GM20000 (cell line): ENCODE results near the gene PNPT1.
"Not testable (repeated sequence)": the region's sequence is repeated elsewhere in the genome, so short reads cannot be mapped to it uniquely, and the experiment has no call there.

Experiments used
- DNase-seq: peaks from one replicate; pipeline ENCODE4 v3.0.0; 2012; ENCODE audit warnings: low spot score
- TF ChIP-seq, protein P1 (sequence below): IDR thresholded peaks from 2 replicates; pipeline ENCODE4 v1.5.1; 2012; ENCODE audit warnings: mild to moderate bottlenecking, control low read depth; ENCODE audit errors: extremely low read depth, missing control alignments

The PNPT1 gene

DNA sequence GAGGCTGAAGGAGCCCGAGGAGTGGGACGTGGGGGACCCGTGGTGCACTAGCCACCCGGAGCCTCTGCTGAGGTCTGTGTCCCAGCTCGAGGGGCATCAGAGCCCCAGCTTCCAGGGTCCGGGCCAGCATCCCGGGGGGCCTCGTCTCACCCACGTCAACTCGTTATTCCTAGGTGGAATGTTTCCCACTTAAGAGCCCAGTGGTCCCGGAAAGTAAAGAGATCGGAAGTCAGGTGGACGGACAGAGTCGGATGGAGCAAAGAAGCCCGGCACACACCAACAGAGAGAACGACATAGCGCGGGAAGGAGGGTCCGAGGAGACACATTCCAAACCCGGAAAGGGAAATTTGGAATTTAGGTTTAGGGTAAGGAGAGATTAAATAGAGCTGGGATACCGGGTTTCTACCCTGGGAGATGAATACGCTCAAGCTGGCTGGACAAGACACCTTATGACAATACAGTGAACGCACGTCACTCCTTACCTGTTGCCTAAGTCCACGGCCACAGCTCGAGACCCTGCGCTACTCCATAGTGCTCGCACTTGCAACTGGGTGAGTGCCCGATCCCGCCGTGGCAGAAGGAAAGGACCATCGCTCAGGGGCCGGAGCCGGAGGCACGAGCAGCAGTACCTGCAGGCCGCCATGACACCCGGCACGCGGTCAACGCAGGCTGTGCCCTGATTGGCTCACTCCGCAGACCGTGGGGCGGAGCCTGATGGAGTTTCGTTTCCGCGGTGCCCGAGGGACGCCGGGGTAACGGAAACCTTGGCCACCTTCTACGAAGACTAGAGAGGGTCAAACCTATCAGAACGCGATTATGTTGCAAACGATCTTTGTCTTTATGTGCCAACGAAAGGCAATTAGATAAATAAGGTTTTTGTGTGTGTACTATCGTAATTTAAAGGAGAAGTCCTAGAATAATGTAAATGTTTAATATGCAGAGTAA lies at the start of gene PNPT1:
Gene PNPT1, minus strand, starts transcription at position 664 of the 945 bp plus-strand sequence. Its CDS starts 21 bp downstream, at position 643.
- TF ChIP-seq, protein P1, sequence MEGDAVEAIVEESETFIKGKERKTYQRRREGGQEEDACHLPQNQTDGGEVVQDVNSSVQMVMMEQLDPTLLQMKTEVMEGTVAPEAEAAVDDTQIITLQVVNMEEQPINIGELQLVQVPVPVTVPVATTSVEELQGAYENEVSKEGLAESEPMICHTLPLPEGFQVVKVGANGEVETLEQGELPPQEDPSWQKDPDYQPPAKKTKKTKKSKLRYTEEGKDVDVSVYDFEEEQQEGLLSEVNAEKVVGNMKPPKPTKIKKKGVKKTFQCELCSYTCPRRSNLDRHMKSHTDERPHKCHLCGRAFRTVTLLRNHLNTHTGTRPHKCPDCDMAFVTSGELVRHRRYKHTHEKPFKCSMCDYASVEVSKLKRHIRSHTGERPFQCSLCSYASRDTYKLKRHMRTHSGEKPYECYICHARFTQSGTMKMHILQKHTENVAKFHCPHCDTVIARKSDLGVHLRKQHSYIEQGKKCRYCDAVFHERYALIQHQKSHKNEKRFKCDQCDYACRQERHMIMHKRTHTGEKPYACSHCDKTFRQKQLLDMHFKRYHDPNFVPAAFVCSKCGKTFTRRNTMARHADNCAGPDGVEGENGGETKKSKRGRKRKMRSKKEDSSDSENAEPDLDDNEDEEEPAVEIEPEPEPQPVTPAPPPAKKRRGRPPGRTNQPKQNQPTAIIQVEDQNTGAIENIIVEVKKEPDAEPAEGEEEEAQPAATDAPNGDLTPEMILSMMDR: no peak
- peak; percentile 97 for DNase-seq

DNA sequence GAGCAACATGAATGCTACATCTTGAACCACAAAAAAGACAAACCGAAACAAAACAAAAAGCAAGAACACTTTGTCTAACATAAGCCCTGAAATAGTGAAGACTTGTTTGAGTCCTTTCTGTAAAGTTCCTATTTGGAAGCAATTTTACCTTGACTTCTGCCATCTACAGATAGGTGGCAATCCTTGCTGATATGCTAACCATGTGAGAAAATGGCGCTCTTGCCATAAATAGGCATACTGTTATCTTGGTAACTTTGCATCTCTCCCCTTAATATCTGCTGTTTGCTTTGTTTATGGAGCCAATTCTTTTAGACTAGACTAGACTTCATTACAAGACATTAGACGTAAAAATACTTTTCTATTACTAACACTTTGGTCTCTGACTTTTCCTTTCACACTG lies 49.4 kb upstream of the PNPT1 start:
- DNase-seq: no peak
- TF ChIP-seq, protein P1: no peak

GRCh38 chr2:55736019-55736536 lies 42.4 kb upstream of the PNPT1 start:
- DNase-seq: not testable (repeated sequence)

DNA sequence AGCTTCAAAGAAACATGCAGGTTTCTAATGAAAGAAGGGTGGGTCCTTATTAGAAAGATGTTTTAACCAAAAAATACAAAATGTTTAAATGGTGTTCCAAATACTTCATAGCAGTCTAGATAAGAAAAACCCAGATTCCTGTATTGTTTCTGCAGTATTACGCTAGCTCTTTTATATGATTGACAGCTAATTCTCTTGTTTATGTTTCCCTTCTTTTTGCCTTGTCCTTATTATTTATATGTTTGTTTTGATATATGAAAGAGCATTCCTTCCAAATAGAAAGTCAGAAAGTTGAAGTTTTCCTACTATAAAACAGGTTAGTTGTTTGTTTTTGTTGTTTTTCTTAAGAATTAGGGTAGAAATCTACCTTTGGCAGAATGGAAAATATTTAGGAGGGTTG lies 41.1 kb upstream of the PNPT1 start:
- TF ChIP-seq, protein P1: no peak
- no peak for DNase-seq

DNA sequence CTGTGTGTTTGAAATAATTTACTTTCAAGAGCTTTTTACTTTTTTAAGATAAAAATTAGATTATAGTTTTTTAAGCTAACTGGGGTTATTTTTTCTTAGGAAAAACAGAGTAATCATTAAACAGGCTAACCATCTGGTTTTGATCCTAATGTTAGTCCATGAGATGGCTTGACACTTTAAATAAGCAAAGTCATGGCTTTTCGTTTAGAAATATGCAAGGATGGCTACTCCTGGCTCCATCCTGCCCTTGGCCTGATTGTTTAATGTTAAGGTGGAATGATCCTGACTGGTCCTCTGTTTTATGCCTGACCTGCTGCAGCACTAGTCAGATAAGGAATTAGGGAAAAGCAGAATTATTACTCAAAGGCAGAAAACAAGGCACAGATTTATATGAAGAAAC lies 39.7 kb upstream of the PNPT1 start:
- DNase-seq: no peak
- TF ChIP-seq, protein P1: no peak

GRCh38 chr2:55732854-55733253 lies 39.2 kb upstream of the PNPT1 start:
- DNase-seq: no peak
- TF ChIP-seq, protein P1: no peak

- DNase-seq: no peak
- TF ChIP-seq, protein P1: no peak
Measured at GRCh38 chr2:55729136-55729685, 35.6 kb upstream of the PNPT1 start.
